Activated CD4-positive, alpha-beta T cell treated with anti-CD3 and anti-CD28 coated beads, Interleukin-2, amount 10 ng/mL, durations not matched to agents 7 days and 5 days (primary cell): Measurements from ENCODE around the gene CIAO1. TPM values are rescaled to one million over a fixed set of nuclear protein-coding genes. Genes with fewer than 3 reads are reported as not detected.
"Not testable (repeated sequence)": the region's sequence is repeated elsewhere in the genome, so short reads cannot be mapped to it uniquely, and the experiment has no call there.

Experiments
- CTCF ChIA-PET: fragments of 350-600 bp; sonication (Branson Sonifier 250); formaldehyde crosslinking; loops from one replicate; lab custom pipeline; 2021; ENCODE audit warnings: antibody characterized with exemption; lab: Charles Lee
- POLR2A ChIA-PET: fragments of 350-600 bp; sonication (Branson Sonifier 250); formaldehyde crosslinking; loops from one replicate; lab custom pipeline; 2021; ENCODE audit warnings: antibody characterized with exemption; lab: Charles Lee
- DNase-seq: peaks from one replicate; pipeline ENCODE4 v3.0.0-alpha.2; 2020
- H3K27ac Mint-ChIP-seq: one replicate; pipeline ENCODE4 v1.8.0; 2021; ENCODE audit warnings: mild to moderate bottlenecking, moderate library complexity, mixed read lengths
- H3K27me3 Mint-ChIP-seq: one replicate; pipeline ENCODE4 v1.8.0; 2021; ENCODE audit warnings: mixed read lengths
- H3K36me3 Mint-ChIP-seq: one replicate; pipeline ENCODE4 v1.8.0; 2021; ENCODE audit warnings: low read depth, mixed read lengths
- H3K4me1 Mint-ChIP-seq: one replicate; pipeline ENCODE4 v1.8.0; 2021; ENCODE audit warnings: mixed read lengths
- H3K4me3 Mint-ChIP-seq: one replicate; pipeline ENCODE4 v1.8.0; 2021; ENCODE audit warnings: mild to moderate bottlenecking, moderate library complexity, mixed read lengths
- H3K9me3 Mint-ChIP-seq: one replicate; pipeline ENCODE4 v1.8.0; 2021; ENCODE audit warnings: mixed read lengths
- total RNA-seq, 2 experiments: library from RNA; stranded (reverse); gene quantifications; one replicate each; pipeline ENCODE4 v1.2.3, GENCODE V29; 2021

Gene CIAO1
- total RNA-seq, 2 experiments from 2014 or later = 53.4 to 59.9 TPM

GRCh38 chr2:96252526-96252925 is 13.5 kb upstream of the CIAO1 start:
- ChIA-PET POLR2A (no interaction called here), CTCF (interaction anchor here (0.7 to 2.8 kb wide), 4 partner anchors 15 to 506 kb away, joined by 3 to 9 read pairs (median 4); no protein-coding TSS in a partner anchor)
- peaks cover 46% of the 10 kb centered on the region for H3K36me3 Mint-ChIP-seq
- H3K4me3 Mint-ChIP-seq = no peak overlapping the region
- no peaks in the 10 kb centered on the region for H3K9me3 Mint-ChIP-seq
- H3K27me3 Mint-ChIP-seq = no peaks in the 10 kb centered on the region
- H3K4me1 Mint-ChIP-seq = peaks cover 42% of the 10 kb centered on the region
- DNase-seq = no peak
- H3K27ac Mint-ChIP-seq = no peak overlapping the region

GRCh38 chr2:96253006-96253405 is 13.0 kb upstream of the CIAO1 start:
- ChIA-PET CTCF (interaction anchor here (1.0 to 2.8 kb wide), 6 partner anchors 13 to 79 kb away, joined by 3 to 9 read pairs (median 3); no protein-coding TSS in a partner anchor), POLR2A (no interaction called here)
- no peak for DNase-seq
- Mint-ChIP-seq H3K27ac (no peak overlapping the region), H3K27me3 (no peaks in the 10 kb centered on the region), H3K4me1 (peaks cover 42% of the 10 kb centered on the region), H3K36me3 (peaks cover 45% of the 10 kb centered on the region), H3K9me3 (no peaks in the 10 kb centered on the region), H3K4me3 (no peak overlapping the region)

- POLR2A ChIA-PET = interaction anchor here (0.6 kb wide), 1 partner anchor 24 kb away, joined by 4 read pairs; no protein-coding TSS in a partner anchor
- DNase-seq = no peak
- peaks cover 46% of the 10 kb centered on the region for H3K36me3 Mint-ChIP-seq
- H3K4me1 Mint-ChIP-seq = peaks cover 54% of the 10 kb centered on the region
- no peaks in the 10 kb centered on the region for H3K27me3 Mint-ChIP-seq
- no peak overlapping the region for H3K4me3 Mint-ChIP-seq
- H3K9me3 Mint-ChIP-seq = no peaks in the 10 kb centered on the region
- H3K27ac Mint-ChIP-seq = no peak overlapping the region
- CTCF ChIA-PET = interaction anchor here (1.0 to 2.8 kb wide), 6 partner anchors 10 to 255 kb away, joined by 3 to 9 read pairs (median 4); no protein-coding TSS in a partner anchor
Observed at GRCh38 chr2:96254571-96254970, 11.5 kb upstream of the CIAO1 start.

- no peaks in the 10 kb centered on the region for H3K9me3 Mint-ChIP-seq
- H3K36me3 Mint-ChIP-seq = peaks cover 48% of the 10 kb centered on the region
- CTCF ChIA-PET = interaction anchor here (0.7 to 1.7 kb wide), 7 partner anchors 10 to 140 kb away, joined by 3 to 6 read pairs (median 3); partner anchors contain the start of genes CIAO1 and TMEM127
- POLR2A ChIA-PET = no interaction called here
- H3K27ac Mint-ChIP-seq = peak overlapping the region; percentile 14
- H3K4me1 Mint-ChIP-seq = peaks cover 63% of the 10 kb centered on the region
- no peak for DNase-seq
- no peaks in the 10 kb centered on the region for H3K27me3 Mint-ChIP-seq
- H3K4me3 Mint-ChIP-seq = peak overlapping the region; percentile 50
Observed at GRCh38 chr2:96256611-96257113, 9.4 kb upstream of the CIAO1 start.

- peaks cover 66% of the 10 kb centered on the region for H3K4me1 Mint-ChIP-seq
- CTCF ChIA-PET = interaction anchor here (2.1 kb wide), 1 partner anchor 140 kb away, joined by 4 read pairs; no protein-coding TSS in a partner anchor
- H3K4me3 Mint-ChIP-seq, H3K9me3 Mint-ChIP-seq, DNase-seq, POLR2A ChIA-PET, H3K27me3 Mint-ChIP-seq: not testable (repeated sequence)
- peak overlapping the region; percentile 14 for H3K27ac Mint-ChIP-seq
- H3K36me3 Mint-ChIP-seq = peaks cover 40% of the 10 kb centered on the region
Observed at GRCh38 chr2:96257744-96258143, 8.3 kb upstream of the CIAO1 start.

- CTCF ChIA-PET = interaction anchor here (0.8 to 2.1 kb wide), 2 partner anchors 84 to 141 kb away, joined by 3 to 4 read pairs; no protein-coding TSS in a partner anchor
- H3K36me3 Mint-ChIP-seq = peaks cover 39% of the 10 kb centered on the region
- DNase-seq = no peak
- peaks cover 69% of the 10 kb centered on the region for H3K4me1 Mint-ChIP-seq
- no peaks in the 10 kb centered on the region for H3K27me3 Mint-ChIP-seq
- H3K27ac Mint-ChIP-seq = peak overlapping the region; percentile 14
- no peaks in the 10 kb centered on the region for H3K9me3 Mint-ChIP-seq
- no peak overlapping the region for H3K4me3 Mint-ChIP-seq
- POLR2A ChIA-PET = no interaction called here
Observed at GRCh38 chr2:96258166-96259022, 7.6 kb upstream of the CIAO1 start.

- no peaks in the 10 kb centered on the region for H3K9me3 Mint-ChIP-seq
- DNase-seq = no peak
- H3K4me1 Mint-ChIP-seq = peaks cover 77% of the 10 kb centered on the region
- H3K4me3 Mint-ChIP-seq = no peak overlapping the region
- ChIA-PET CTCF (interaction anchor here (0.8 to 2.1 kb wide), 4 partner anchors 33 to 142 kb away, joined by 3 to 4 read pairs (median 4); partner anchors contain the start of gene STARD7), POLR2A (no interaction called here)
- peak overlapping the region; percentile 58 for H3K27ac Mint-ChIP-seq
- peaks cover 39% of the 10 kb centered on the region for H3K36me3 Mint-ChIP-seq
- no peaks in the 10 kb centered on the region for H3K27me3 Mint-ChIP-seq
Observed at GRCh38 chr2:96259497-96259921, 6.5 kb upstream of the CIAO1 start.

- peak; percentile 53 for DNase-seq
- H3K9me3 Mint-ChIP-seq = no peaks in the 10 kb centered on the region
- ChIA-PET POLR2A (interaction anchor here (0.8 kb wide), 1 partner anchor 12 kb away, joined by 3 read pairs; no protein-coding TSS in a partner anchor), CTCF (interaction anchor here (0.8 to 1.9 kb wide), 8 partner anchors 11 to 238 kb away, joined by 3 to 7 read pairs (median 4); partner anchors contain the start of gene STARD7)
- H3K27me3 Mint-ChIP-seq = no peaks in the 10 kb centered on the region
- H3K36me3 Mint-ChIP-seq = peaks cover 35% of the 10 kb centered on the region
- H3K4me1 Mint-ChIP-seq = peaks cover 76% of the 10 kb centered on the region
- peak overlapping the region; percentile 83 for H3K27ac Mint-ChIP-seq
- H3K4me3 Mint-ChIP-seq = no peak overlapping the region
Observed at GRCh38 chr2:96260387-96261260, 5.4 kb upstream of the CIAO1 start.

- POLR2A ChIA-PET = no interaction called here
- H3K27me3 Mint-ChIP-seq = no peaks in the 10 kb centered on the region
Observed at GRCh38 chr2:96261328-96262003, 4.6 kb upstream of the CIAO1 start.

GRCh38 chr2:96262306-96262705 is 3.7 kb upstream of the CIAO1 start:
- no peaks in the 10 kb centered on the region for H3K9me3 Mint-ChIP-seq
- H3K36me3 Mint-ChIP-seq = peaks cover 33% of the 10 kb centered on the region
- no peak overlapping the region for H3K4me3 Mint-ChIP-seq
- H3K27me3 Mint-ChIP-seq = no peaks in the 10 kb centered on the region
- ChIA-PET CTCF (interaction anchor here (0.6 to 1.4 kb wide), 5 partner anchors 21 to 98 kb away, joined by 3 to 4 read pairs (median 3); no protein-coding TSS in a partner anchor), POLR2A (interaction anchor here (0.5 kb wide), 1 partner anchor 14 kb away, joined by 3 read pairs; no protein-coding TSS in a partner anchor)
- H3K27ac Mint-ChIP-seq = no peak overlapping the region
- peaks cover 75% of the 10 kb centered on the region for H3K4me1 Mint-ChIP-seq
- no peak for DNase-seq

More at GRCh38 chr2:96261328-96262003, 4.6 kb upstream of the CIAO1 start:
- no peak for DNase-seq
- peak overlapping the region; percentile 13 for H3K27ac Mint-ChIP-seq
- no peak overlapping the region for H3K4me3 Mint-ChIP-seq
- H3K9me3 Mint-ChIP-seq = no peaks in the 10 kb centered on the region
- H3K4me1 Mint-ChIP-seq = peaks cover 77% of the 10 kb centered on the region
- CTCF ChIA-PET = interaction anchor here (0.8 to 1.7 kb wide), 8 partner anchors 12 to 239 kb away, joined by 3 to 7 read pairs (median 4); no protein-coding TSS in a partner anchor
- peaks cover 34% of the 10 kb centered on the region for H3K36me3 Mint-ChIP-seq

GRCh38 chr2:96264086-96264485 is 1.9 kb upstream of the CIAO1 start:
- POLR2A ChIA-PET = interaction anchor here (1.0 kb wide), 1 partner anchor 56 kb away, joined by 3 read pairs; no protein-coding TSS in a partner anchor
- DNase-seq = no peak
- Mint-ChIP-seq H3K4me1 (peaks cover 69% of the 10 kb centered on the region), H3K36me3 (peaks cover 40% of the 10 kb centered on the region), H3K9me3 (no peaks in the 10 kb centered on the region), H3K27ac (peak overlapping the region; percentile 68), H3K4me3 (peak overlapping the region; percentile 82), H3K27me3 (no peaks in the 10 kb centered on the region)
- CTCF ChIA-PET = interaction anchor here (0.8 to 1.0 kb wide), 4 partner anchors 22 to 241 kb away, joined by 3 to 4 read pairs (median 3); no protein-coding TSS in a partner anchor
